Measurements from ENCODE around the gene POLDIP3.
A peak's percentile ranks its signal among the peaks of the same experiment; 100 is the strongest.
"Not testable (repeated sequence)": the region's sequence is repeated elsewhere in the genome, so short reads cannot be mapped to it uniquely, and the experiment has no call there.

POLDIP3 gene

DNA sequence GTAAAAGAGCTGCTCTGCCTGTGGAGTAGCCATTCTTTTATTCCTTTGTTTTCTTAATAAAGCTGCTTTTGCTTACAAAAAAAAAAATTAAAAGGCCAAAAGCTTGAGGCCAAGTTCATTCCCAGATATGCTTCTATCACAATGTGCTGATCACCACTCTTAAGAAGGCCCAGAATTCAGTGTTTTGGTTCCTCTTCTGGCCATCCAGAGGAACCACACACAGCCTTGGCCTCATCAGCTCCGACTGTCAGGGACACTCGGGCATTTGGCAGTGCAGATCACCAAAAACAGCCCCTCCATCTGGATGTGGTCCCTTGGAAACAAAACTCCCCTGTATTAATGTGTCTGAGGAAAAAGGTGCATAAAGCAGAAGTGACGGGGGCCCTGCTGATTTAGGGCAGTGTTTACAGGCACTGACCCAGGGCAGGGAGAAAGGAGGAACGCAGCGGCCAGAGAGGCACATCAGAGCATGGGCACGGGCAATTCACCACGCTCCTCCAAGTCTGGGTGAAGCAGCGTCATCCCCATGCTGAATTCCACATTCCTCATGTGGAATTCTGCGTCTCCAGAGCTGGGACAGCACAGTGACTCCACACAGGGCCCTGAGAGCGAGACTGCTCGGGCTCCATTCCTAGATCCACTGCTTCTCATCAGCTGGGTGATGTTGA, 17.7 kb downstream of the POLDIP3 start:
- Mint-ChIP-seq H3K9me3 (no peaks in the 10 kb centered on the region), H3K4me1 (ENCODE audit: low read depth) (peaks cover 3% of the 10 kb centered on the region), H3K4me3 (no peak overlapping the region), H3K36me3 (ENCODE audit: low read depth) (peaks cover 45% of the 10 kb centered on the region), H3K27ac (no peak overlapping the region), H3K27me3 (ENCODE audit: low read depth) (no peaks in the 10 kb centered on the region)

DNA sequence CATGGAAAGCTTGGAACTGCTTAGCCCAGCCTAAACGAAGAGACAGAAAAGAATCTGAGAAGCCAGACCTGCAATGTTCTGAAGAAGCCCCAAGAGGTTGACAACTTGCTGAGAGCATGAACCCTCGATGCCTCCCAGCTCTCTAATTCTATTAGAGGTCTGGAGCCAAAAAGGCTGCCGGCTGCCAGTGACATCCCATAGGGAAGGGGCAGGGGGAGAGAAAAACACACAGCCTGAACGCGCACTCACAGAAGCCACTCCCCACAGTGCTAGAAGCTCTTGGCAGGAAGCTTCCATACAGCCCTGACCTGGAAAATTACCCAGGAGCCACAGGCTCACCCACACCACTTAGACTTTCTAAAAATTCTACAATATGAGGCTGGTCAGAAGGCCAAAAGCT, 18.3 kb downstream of the POLDIP3 start:
- Mint-ChIP-seq H3K27me3 (ENCODE audit: low read depth) (no peaks in the 10 kb centered on the region), H3K9me3 (no peaks in the 10 kb centered on the region), H3K4me1 (ENCODE audit: low read depth) (no peaks in the 10 kb centered on the region), H3K36me3 (ENCODE audit: low read depth) (peaks cover 41% of the 10 kb centered on the region), H3K27ac (no peak overlapping the region), H3K4me3 (no peak overlapping the region)

DNA sequence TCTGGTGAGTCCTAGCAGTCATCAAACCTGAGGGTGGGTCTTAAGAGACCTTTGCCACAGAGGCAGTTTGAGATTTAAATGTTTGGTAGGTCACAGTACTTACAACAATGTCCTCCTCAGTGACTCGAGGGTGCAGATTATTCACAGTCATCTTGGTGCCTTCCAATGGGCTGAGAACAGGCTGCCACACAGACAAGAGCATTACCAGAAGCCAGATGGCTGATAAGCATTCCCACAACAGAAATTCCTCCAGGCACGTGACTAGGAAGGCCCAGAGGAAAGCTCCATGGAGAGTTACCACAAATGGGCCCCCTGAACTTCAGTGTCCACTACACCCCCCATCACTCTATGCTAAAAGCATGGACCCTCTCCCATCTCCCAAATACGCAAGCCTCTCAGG, 19.2 kb downstream of the POLDIP3 start:
- Mint-ChIP-seq H3K27ac (no peak overlapping the region), H3K36me3 (ENCODE audit: low read depth) (peaks cover 41% of the 10 kb centered on the region), H3K4me1 (ENCODE audit: low read depth) (no peaks in the 10 kb centered on the region), H3K9me3 (no peaks in the 10 kb centered on the region), H3K27me3 (ENCODE audit: low read depth) (no peaks in the 10 kb centered on the region), H3K4me3 (no peak overlapping the region)

DNA sequence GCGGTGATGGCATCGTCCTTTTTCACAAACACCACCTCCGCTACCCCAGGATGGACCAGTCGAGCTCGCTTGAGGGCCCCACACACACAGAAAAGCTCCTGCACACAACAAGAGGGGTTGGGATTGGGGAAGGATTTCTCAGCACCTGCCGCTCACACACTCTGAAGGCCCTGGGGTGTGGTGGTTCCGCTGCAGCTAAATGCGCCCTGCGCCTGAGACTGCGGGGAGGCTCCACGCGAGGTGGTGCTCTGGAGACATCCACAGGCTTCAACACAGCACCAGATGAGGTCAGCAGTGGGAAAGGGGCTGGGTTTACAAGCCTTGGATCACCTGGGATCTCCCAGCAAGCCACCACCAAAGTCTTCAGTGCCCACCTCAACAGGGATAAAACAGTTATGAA, 22.7 kb downstream of the POLDIP3 start:
- no peak overlapping the region for H3K27ac Mint-ChIP-seq
- peaks cover 33% of the 10 kb centered on the region for H3K36me3 Mint-ChIP-seq (ENCODE audit: low read depth)
- no peaks in the 10 kb centered on the region for H3K9me3 Mint-ChIP-seq
- H3K4me1 Mint-ChIP-seq (ENCODE audit: low read depth): no peaks in the 10 kb centered on the region
- no peak overlapping the region for H3K4me3 Mint-ChIP-seq
- H3K27me3 Mint-ChIP-seq (ENCODE audit: low read depth): no peaks in the 10 kb centered on the region

DNA sequence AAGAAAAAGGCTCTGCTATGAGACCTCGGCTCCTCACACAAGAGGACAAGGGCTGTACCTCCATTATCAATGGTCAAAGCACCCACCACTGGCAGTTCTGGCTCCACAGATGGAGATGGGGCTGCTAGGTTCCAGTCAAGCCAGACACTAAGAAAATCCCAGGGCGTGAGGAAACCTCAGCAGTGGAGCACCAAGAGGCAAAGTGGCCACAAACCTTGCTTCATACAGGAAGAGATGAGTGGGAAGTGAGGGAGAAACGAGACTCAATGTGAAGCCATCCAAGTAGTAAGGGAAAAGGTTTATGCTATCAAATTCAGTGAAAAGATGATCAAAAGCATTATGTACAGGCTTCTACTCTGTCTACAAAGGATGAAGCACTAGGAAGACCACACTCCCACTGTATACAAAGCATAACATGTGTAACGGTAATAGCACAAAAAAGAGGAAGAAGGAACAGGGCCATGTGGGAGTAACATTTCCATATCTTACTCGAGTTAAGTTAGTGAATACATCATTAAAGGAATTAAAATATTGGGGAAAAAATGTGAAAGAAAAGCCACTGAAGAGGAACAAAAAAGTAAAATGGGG, 27.0 kb downstream of the POLDIP3 start:
- Mint-ChIP-seq H3K36me3 (ENCODE audit: low read depth) (peaks cover 26% of the 10 kb centered on the region), H3K9me3 (no peaks in the 10 kb centered on the region), H3K4me3 (no peak overlapping the region), H3K27me3 (ENCODE audit: low read depth) (no peaks in the 10 kb centered on the region), H3K27ac (no peak overlapping the region), H3K4me1 (ENCODE audit: low read depth) (peaks cover 2% of the 10 kb centered on the region)

DNA sequence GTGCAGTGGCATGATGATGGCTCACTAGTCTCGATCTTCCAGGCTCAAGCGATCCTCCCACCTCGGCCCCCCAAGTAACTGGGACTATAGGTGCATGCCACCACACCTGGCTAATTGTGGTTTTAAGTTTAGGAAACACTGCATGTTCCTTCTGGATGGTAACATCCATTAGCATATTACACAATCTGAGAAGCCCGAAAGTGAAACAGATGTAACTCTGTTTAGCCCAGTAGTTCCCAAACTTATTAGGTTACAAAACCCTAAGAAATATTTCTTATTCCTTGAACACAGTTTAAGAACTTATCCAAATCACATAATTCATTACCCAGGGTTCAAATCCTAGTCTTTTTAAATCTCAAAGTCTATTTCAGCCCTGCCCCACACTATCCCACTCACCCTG, 28.3 kb downstream of the POLDIP3 start:
- peaks cover 28% of the 10 kb centered on the region for H3K36me3 Mint-ChIP-seq (ENCODE audit: low read depth)
- H3K9me3 Mint-ChIP-seq: no peaks in the 10 kb centered on the region
- no peaks in the 10 kb centered on the region for H3K27me3 Mint-ChIP-seq (ENCODE audit: low read depth)
- H3K4me1 Mint-ChIP-seq (ENCODE audit: low read depth): peaks cover 5% of the 10 kb centered on the region
- no peak overlapping the region for H3K4me3 Mint-ChIP-seq
- H3K27ac Mint-ChIP-seq: peak overlapping the region; percentile 15

DNA sequence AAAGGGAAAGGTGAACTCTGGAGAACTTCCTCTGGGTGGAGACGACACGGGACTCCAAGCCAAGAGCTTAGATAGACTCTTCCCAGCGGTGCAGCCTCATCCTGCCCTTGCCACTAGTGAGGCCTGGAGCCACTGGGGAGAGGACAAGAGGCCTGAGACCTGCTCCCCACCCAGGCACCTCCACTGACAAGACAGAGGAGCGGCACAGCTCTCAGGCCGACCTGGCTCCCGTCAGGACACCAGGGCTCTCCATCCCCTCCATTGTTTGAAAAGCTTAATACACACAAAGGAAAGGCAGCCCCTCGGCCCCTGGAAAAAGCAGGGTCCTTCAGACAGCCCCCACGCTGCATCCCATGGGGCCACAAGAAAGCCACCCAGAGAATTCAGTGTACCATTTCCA, 29.6 kb downstream of the POLDIP3 start:
- Mint-ChIP-seq H3K27ac (no peak overlapping the region), H3K9me3 (no peaks in the 10 kb centered on the region), H3K27me3 (ENCODE audit: low read depth) (no peaks in the 10 kb centered on the region), H3K4me3 (no peak overlapping the region), H3K36me3 (ENCODE audit: low read depth) (peaks cover 32% of the 10 kb centered on the region), H3K4me1 (ENCODE audit: low read depth) (peaks cover 9% of the 10 kb centered on the region)

DNA sequence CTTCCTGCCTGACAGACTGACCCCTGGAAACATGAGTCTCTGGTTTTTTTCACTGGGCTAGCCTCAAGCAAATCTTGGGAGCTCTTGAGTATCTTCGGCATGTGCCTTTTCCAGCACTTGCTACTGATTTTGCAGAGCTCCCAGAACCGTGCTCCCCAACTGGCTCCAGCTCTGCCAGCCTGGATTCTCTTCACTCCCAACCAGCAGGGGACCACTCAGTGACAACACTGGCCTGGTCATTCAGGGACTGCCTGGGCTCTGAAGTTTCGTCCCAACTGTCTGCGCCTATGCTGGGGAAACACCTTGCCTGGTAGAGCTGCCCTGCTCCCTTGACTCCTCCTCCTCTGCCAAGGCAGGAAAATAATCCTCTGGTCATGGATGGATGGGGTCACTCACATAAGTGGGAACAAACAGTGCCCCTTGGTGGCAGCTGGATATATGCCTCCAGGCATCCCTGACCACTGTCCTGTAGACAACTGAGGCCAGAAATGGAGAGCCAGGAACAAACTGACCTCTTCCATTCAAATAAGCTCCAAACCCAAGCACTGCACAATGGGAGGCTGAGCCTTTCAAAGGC, 30.2 kb downstream of the POLDIP3 start:
- H3K9me3 Mint-ChIP-seq: no peaks in the 10 kb centered on the region
- peaks cover 29% of the 10 kb centered on the region for H3K36me3 Mint-ChIP-seq (ENCODE audit: low read depth)
- H3K4me1 Mint-ChIP-seq (ENCODE audit: low read depth): peaks cover 9% of the 10 kb centered on the region
- H3K4me3 Mint-ChIP-seq: no peak overlapping the region
- H3K27ac Mint-ChIP-seq: no peak overlapping the region
- no peaks in the 10 kb centered on the region for H3K27me3 Mint-ChIP-seq (ENCODE audit: low read depth)

DNA sequence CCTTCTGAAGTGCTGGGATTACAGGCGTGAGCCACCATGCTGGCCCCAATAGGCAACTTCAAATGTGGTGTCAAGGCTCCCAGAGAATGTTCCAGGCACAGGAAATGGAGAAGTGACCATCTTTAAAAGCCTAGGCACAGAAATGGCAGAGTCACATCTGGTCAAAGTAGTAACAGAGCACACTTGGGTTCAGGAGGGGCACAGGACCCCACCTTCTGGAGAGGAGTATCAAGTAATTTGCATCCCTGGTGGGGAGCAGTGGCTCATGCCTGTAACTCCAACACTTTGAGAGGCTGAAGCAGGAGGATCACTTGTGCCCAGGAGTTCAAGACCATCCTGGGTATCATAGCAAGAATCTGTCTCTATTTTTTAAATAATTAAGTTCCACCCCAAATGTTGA, 31.7 kb downstream of the POLDIP3 start:
- H3K4me1 Mint-ChIP-seq (ENCODE audit: low read depth): peaks cover 9% of the 10 kb centered on the region
- peaks cover 29% of the 10 kb centered on the region for H3K36me3 Mint-ChIP-seq (ENCODE audit: low read depth)

DNA sequence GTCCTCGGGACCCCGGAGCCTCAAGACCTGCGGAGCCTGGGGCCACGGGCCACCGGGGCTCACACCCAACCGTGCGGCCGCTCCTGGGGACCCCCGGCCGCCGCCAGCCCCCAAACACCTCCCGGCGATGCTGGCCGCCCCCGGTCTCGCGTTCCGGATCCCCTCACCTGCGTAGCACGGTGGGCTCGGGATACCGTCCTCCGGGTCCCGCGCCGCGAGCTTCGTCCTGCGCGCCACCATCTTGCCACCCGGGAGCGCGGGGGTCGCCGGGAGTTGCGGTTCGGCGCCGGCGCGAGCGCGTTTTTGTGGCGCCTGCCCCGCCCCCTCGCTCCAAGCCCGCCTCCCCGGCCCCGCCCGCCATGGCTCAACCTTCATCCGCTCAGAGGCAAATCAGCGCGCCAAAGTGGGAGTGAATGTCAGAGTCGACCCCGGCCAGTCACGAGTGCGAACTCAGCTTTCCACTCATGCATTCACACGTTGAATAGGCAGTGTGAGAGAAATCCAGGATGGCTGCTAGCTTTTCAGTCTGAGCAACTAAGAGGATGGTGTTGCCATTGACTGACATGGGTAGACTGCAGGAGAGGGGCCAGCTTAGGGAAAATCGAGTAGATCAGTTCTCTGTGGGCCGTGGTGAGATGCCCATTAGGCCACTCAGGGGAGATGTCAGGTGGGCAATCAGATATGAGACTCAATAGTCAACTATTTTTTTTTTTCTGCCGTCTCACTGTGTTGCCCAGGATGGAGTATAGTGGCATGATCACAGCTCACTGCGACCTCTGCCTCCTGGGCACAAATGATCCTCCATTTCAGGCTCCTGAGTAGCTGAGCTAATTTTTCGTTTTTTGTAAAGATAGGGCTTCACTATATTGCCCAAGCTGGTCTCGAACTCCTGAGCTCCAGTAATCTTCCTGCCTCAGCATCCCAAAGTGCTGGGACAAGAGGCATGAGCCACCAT, 32.6 kb downstream of the POLDIP3 start:
- Mint-ChIP-seq H3K4me1 (ENCODE audit: low read depth) (peaks cover 9% of the 10 kb centered on the region), H3K4me3 (peak overlapping the region; percentile 98), H3K27ac (peak overlapping the region; percentile 75), H3K27me3 (ENCODE audit: low read depth) (no peaks in the 10 kb centered on the region), H3K9me3 (no peaks in the 10 kb centered on the region), H3K36me3 (ENCODE audit: low read depth) (peaks cover 20% of the 10 kb centered on the region)

More for the DNA sequence above, 31.7 kb downstream of the POLDIP3 start:
- no peak overlapping the region for H3K4me3 Mint-ChIP-seq
- no peaks in the 10 kb centered on the region for H3K9me3 Mint-ChIP-seq
- no peaks in the 10 kb centered on the region for H3K27me3 Mint-ChIP-seq (ENCODE audit: low read depth)
- no peak overlapping the region for H3K27ac Mint-ChIP-seq

DNA sequence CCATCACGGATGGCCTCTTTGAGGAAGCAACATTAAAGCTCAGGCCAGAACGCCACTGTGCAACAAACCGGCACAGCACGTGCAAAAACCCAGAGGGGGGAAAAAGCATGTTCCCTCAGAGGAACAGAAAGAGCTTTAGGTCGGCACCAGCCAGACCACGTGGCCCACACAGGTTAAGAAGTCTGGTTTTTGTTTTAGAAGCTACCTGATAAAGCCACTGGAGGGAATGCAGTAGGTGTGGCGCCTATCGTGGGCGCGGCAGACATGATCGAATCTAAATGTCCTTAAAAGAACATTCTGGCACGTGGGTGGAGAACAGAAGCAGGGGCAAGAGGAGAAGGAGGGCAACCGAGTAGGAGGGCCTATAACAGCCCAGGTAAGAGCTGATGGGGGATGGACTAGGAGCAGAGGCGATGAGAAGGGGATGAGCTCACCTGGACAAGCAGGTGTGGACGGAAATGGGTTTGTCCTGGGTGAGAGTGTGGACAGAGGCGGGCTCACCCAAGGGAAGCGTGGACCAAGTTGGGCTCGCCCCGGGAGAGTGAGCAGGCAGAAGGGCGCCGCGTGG, 33.4 kb downstream of the POLDIP3 start:
- Mint-ChIP-seq H3K27ac (peak overlapping the region; percentile 94), H3K4me3 (peak overlapping the region; percentile 98), H3K36me3 (ENCODE audit: low read depth) (peaks cover 16% of the 10 kb centered on the region)
- H3K4me1 Mint-ChIP-seq (ENCODE audit: low read depth); H3K9me3 Mint-ChIP-seq; H3K27me3 Mint-ChIP-seq (ENCODE audit: low read depth): not testable (repeated sequence)

DNA sequence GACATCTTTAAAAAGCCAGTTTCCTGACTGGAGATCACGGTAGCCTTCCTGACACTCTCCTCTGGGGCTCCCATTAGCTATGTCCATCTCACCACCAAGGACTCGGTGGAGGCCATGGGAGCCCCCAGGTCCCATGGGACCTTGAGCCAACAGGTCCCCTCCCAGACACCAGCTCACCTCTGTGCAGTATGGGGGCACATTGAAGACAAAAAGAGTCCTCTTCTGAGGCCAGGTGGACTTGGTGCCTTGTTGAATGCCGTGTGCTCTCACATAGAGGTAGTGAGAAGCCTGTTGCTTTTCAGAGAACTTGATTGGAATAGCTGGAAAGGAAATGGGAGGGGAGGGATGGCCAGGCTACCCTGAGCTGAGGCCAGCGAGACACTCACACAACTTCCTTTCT, 34.6 kb downstream of the POLDIP3 start:
- not testable (repeated sequence) for H3K27ac Mint-ChIP-seq; H3K4me3 Mint-ChIP-seq; H3K27me3 Mint-ChIP-seq (ENCODE audit: low read depth); H3K4me1 Mint-ChIP-seq (ENCODE audit: low read depth); H3K9me3 Mint-ChIP-seq
- peaks cover 15% of the 10 kb centered on the region for H3K36me3 Mint-ChIP-seq (ENCODE audit: low read depth)

DNA sequence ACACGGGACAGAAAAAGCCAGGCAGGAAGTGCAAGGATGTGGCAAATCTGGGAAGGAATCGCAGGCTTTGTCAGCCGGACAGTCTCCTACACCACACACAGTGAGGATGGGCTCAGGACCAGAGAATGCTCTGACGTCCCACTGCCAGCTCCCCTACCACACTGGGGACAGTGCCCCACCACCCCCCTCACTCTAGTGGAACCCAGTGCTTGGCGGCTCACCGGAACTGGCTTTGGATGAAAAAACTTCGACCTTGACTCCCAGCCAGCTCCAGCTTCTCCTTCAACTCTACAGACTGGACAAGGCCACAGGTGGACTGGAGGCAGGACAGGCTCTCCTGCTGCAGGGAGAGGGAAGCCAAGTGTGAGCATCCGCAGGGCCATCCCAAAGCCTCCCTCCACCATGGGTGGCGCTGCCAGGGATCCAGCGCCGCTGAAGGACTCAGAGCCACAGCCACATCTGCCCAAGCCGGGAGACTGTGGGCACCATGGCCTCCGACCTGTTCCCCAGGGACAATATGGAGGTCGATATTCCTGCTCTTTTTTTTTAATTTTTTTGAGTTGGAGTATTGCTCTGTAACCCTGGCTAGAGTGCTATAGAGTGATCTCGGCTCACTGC, 37.0 kb downstream of the POLDIP3 start:
- Mint-ChIP-seq H3K4me1 (ENCODE audit: low read depth) (peaks cover 7% of the 10 kb centered on the region), H3K27ac (no peak overlapping the region), H3K9me3 (no peaks in the 10 kb centered on the region), H3K27me3 (ENCODE audit: low read depth) (no peaks in the 10 kb centered on the region), H3K36me3 (ENCODE audit: low read depth) (peaks cover 10% of the 10 kb centered on the region), H3K4me3 (no peak overlapping the region)

DNA sequence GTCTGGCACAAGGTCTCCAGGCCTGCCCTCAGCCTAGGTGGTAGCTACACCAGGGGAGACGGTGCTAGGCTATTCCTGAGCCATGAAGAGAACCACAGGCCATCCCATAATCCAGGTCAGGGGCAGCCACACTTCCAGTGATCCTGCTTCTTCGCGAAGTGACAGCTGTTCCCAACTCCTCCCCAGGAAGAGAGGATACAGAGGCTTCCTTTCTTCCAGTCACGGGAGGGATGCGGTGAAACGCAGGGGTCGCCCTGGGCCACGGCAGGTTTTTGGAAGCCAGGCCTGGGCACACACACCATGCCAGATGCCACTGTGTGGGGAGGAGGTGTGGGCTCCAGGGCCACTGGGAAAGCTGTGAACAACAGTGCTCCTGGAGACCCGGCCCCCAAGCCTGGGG, 37.5 kb downstream of the POLDIP3 start:
- H3K27ac Mint-ChIP-seq; H3K4me1 Mint-ChIP-seq (ENCODE audit: low read depth); H3K27me3 Mint-ChIP-seq (ENCODE audit: low read depth); H3K9me3 Mint-ChIP-seq; H3K4me3 Mint-ChIP-seq; H3K36me3 Mint-ChIP-seq (ENCODE audit: low read depth): not testable (repeated sequence)
